Kidney epithelial cell (primary cell): Measurements from ENCODE around the gene MGME1. TPM values are rescaled to one million over a fixed set of nuclear protein-coding genes. Genes with fewer than 3 reads are reported as not detected.

Source experiments
- DNase-seq: peaks from one replicate; pipeline ENCODE4 v3.0.0-alpha.2; 2010; ENCODE audit warnings: low read depth
- H3K27me3 ChIP-seq: 2 replicates; pipeline ENCODE4 v1.6.0; 2011; ENCODE audit warnings: low read length; ENCODE audit not compliant: control insufficient read depth, insufficient read depth
- H3K36me3 ChIP-seq: 2 replicates; pipeline ENCODE4 v1.5.1; 2011; ENCODE audit warnings: low read length; ENCODE audit not compliant: control insufficient read depth, insufficient read depth
- H3K4me3 ChIP-seq: 2 replicates; pipeline ENCODE4 v1.5.1; 2011; ENCODE audit warnings: low read depth, mild to moderate bottlenecking, control low read depth, low read length
- CTCF ChIP-seq: IDR thresholded peaks from 2 replicates; pipeline ENCODE4 v1.5.1; 2011; ENCODE audit warnings: mild to moderate bottlenecking, moderate library complexity, low read length, control low read depth, inconsistent platforms; ENCODE audit not compliant: insufficient read depth, poor library complexity, severe bottlenecking
- total RNA-seq: library from RNA; depleted of rRNA; stranded (reverse); fragments of >200 nt; gene quantifications from 2 replicates; pipeline ENCODE4 v1.2.3, GENCODE V29; 2015

Gene MGME1
- total RNA-seq, 1 donor from 2014 or later = 15.2 TPM

- Histone ChIP-seq H3K27me3 (no peaks in the 10 kb centered on the region), H3K4me3 (no peak overlapping the region), H3K36me3 (no peaks in the 10 kb centered on the region)
- no peak for DNase-seq
- peak; percentile 96 for TF ChIP-seq CTCF
Observed at GRCh38 chr20:17995967-17996819, 27.4 kb downstream of the MGME1 start.

GRCh38 chr20:17998446-17998845 lies 29.6 kb downstream of the MGME1 start:
- no peak for DNase-seq
- Histone ChIP-seq H3K27me3 (no peaks in the 10 kb centered on the region), H3K36me3 (no peaks in the 10 kb centered on the region), H3K4me3 (no peak overlapping the region)
- TF ChIP-seq CTCF = no peak

GRCh38 chr20:17999566-17999965 lies 30.7 kb downstream of the MGME1 start:
- Histone ChIP-seq H3K27me3 (no peaks in the 10 kb centered on the region), H3K36me3 (no peaks in the 10 kb centered on the region), H3K4me3 (no peak overlapping the region)
- no peak for DNase-seq
- no peak for TF ChIP-seq CTCF

- Histone ChIP-seq H3K27me3 (no peaks in the 10 kb centered on the region), H3K36me3 (no peaks in the 10 kb centered on the region), H3K4me3 (no peak overlapping the region)
- no peak for DNase-seq
- TF ChIP-seq CTCF = no peak
Observed at GRCh38 chr20:18001131-18001921, 32.5 kb downstream of the MGME1 start.

GRCh38 chr20:18003897-18004296 lies 35.1 kb downstream of the MGME1 start:
- no peaks in the 10 kb centered on the region for H3K27me3 ChIP-seq
- no peaks in the 10 kb centered on the region for H3K36me3 ChIP-seq
- TF ChIP-seq CTCF = no peak
- no peak overlapping the region for H3K4me3 ChIP-seq
- no peak for DNase-seq
